Smooth muscle cell (in vitro differentiated cells): ENCODE data around the gene ITGB5. TPM values are rescaled to one million over a fixed set of nuclear protein-coding genes. Genes with fewer than 3 reads are reported as not detected.

Experiments used
- DNase-seq: peaks from one replicate; lab custom pipeline; 2025; ENCODE audit not compliant: unreplicated experiment; lab: John Stamatoyannopoulos, UW
- H2AFZ ChIP-seq: fragments of 200-600 bp; sonication (generic); 2 replicates; pipeline ENCODE4 v1.6.0; 2016; ENCODE audit warnings: antibody characterized with exemption, low read depth, mild to moderate bottlenecking
- H3F3A ChIP-seq: fragments of 200-600 bp; sonication (generic); 2 replicates; pipeline ENCODE4 v1.6.0; 2017; ENCODE audit warnings: antibody characterized with exemption, low read depth
- H3K27ac ChIP-seq: fragments of 200-600 bp; sonication (generic); 2 replicates; pipeline ENCODE4 v1.5.1; 2016; ENCODE audit warnings: low read depth, mild to moderate bottlenecking
- H3K27me3 ChIP-seq: fragments of 200-600 bp; sonication (generic); 2 replicates; pipeline ENCODE4 v1.6.1; 2016; ENCODE audit warnings: low read depth, mild to moderate bottlenecking
- H3K36me3 ChIP-seq: fragments of 200-600 bp; sonication (generic); 2 replicates; pipeline ENCODE4 v1.5.1; 2016; ENCODE audit warnings: low read depth
- H3K4me1 ChIP-seq: fragments of 200-600 bp; sonication (generic); 2 replicates; pipeline ENCODE4 v1.5.1; 2016; ENCODE audit warnings: low read depth
- H3K4me2 ChIP-seq: fragments of 200-600 bp; sonication (generic); 2 replicates; pipeline ENCODE4 v1.6.0; 2016; ENCODE audit warnings: mild to moderate bottlenecking
- H3K4me3 ChIP-seq: fragments of 200-600 bp; sonication (generic); 2 replicates; pipeline ENCODE4 v1.5.1; 2016; ENCODE audit warnings: mild to moderate bottlenecking
- H3K79me2 ChIP-seq: fragments of 200-600 bp; sonication (generic); 2 replicates; pipeline ENCODE4 v1.6.0; 2016; ENCODE audit warnings: low read depth, mild to moderate bottlenecking
- H3K9ac ChIP-seq: fragments of 200-600 bp; sonication (generic); 2 replicates; pipeline ENCODE4 v1.6.0; 2016; ENCODE audit warnings: low read depth
- H3K9me3 ChIP-seq: fragments of 200-600 bp; sonication (generic); replicated peaks from 2 replicates; pipeline ENCODE4 v1.5.1; 2016; ENCODE audit warnings: low read depth
- H4K20me1 ChIP-seq: fragments of 200-600 bp; sonication (generic); 2 replicates; pipeline ENCODE4 v1.6.0; 2016; ENCODE audit warnings: low read depth
- CTCF ChIP-seq: fragments of 200-600 bp; sonication (generic); IDR thresholded peaks from 2 replicates; pipeline ENCODE4 v1.5.1; 2017; ENCODE audit warnings: borderline replicate concordance, mild to moderate bottlenecking, antibody characterized with exemption; ENCODE audit not compliant: insufficient read depth, poor library complexity, severe bottlenecking
- WGBS: methylation state at CpG from one replicate; pipeline ENCODE4 v1.1.7; 2016; ENCODE audit warnings: low lambda C conversion rate; 5-methylcytosine and 5-hydroxymethylcytosine counted together
- polyA plus RNA-seq: library from polyadenylated mRNA; unstranded; fragments of >200 nt; fragmentation: Nextera tagmentation; extraction: Ambion mirVana; gene quantifications from 2 replicates; pipeline ENCODE4 v1.2.1, GENCODE V29; 2016
- total RNA-seq: library from RNA; depleted of rRNA; stranded (reverse); fragments of >200 nt; gene quantifications from 2 replicates; pipeline ENCODE4 v1.2.3, GENCODE V29; 2014

Gene ITGB5
- total and polyA plus RNA-seq, 2 experiments from 2014 or later = 343 to 403 TPM

- peaks cover 43% of the 10 kb centered on the region for H3K79me2 ChIP-seq
- no peak for TF ChIP-seq CTCF
- H3K27ac ChIP-seq = peak overlapping the region; percentile 91
- no peaks in the 10 kb centered on the region for H3K27me3 ChIP-seq
- H3K4me3 ChIP-seq = no peak overlapping the region
- peak overlapping the region; percentile 1 for H3K9ac ChIP-seq
- H3K36me3 ChIP-seq = peaks cover 12% of the 10 kb centered on the region
- H3K4me1 ChIP-seq = peaks cover 26% of the 10 kb centered on the region
- no peaks in the 10 kb centered on the region for H4K20me1 ChIP-seq
- no peak for DNase-seq
- H3F3A ChIP-seq = peaks cover 30% of the 10 kb centered on the region
- H2AFZ ChIP-seq = no peak overlapping the region
- H3K4me2 ChIP-seq = peak overlapping the region; percentile 46
- WGBS = 85% methylated on average over 2 of the region's 2 CpGs
- H3K9me3 ChIP-seq = no peaks in the 10 kb centered on the region
Observed at GRCh38 chr3:124856677-124857076, 30.5 kb downstream of the ITGB5 start.

- Histone ChIP-seq H3K79me2 (peaks cover 41% of the 10 kb centered on the region), H3K4me1 (peaks cover 23% of the 10 kb centered on the region), H3K27me3 (no peaks in the 10 kb centered on the region), H3K36me3 (peaks cover 12% of the 10 kb centered on the region), H3K4me2 (peak overlapping the region; percentile 46), H3K4me3 (no peak overlapping the region), H3K27ac (peak overlapping the region; percentile 94), H3K9ac (peak overlapping the region; percentile 8), H3K9me3 (no peaks in the 10 kb centered on the region), H2AFZ (no peak overlapping the region), H4K20me1 (no peaks in the 10 kb centered on the region), H3F3A (peaks cover 26% of the 10 kb centered on the region)
- no peak for DNase-seq
- WGBS = 11% methylated on average over 1 of the region's 1 CpG
- no peak for TF ChIP-seq CTCF
Observed at GRCh38 chr3:124854009-124854408, 33.2 kb downstream of the ITGB5 start.

GRCh38 chr3:124853446-124853845 lies 33.7 kb downstream of the ITGB5 start:
- peaks cover 41% of the 10 kb centered on the region for H3K79me2 ChIP-seq
- peak overlapping the region; percentile 46 for H3K4me2 ChIP-seq
- H3K9me3 ChIP-seq = no peaks in the 10 kb centered on the region
- peaks cover 26% of the 10 kb centered on the region for H3F3A ChIP-seq
- H2AFZ ChIP-seq = no peak overlapping the region
- peak overlapping the region; percentile 94 for H3K27ac ChIP-seq
- H3K9ac ChIP-seq = peak overlapping the region; percentile 8
- no peaks in the 10 kb centered on the region for H3K27me3 ChIP-seq
- no peaks in the 10 kb centered on the region for H4K20me1 ChIP-seq
- H3K4me1 ChIP-seq = peaks cover 18% of the 10 kb centered on the region
- peaks cover 12% of the 10 kb centered on the region for H3K36me3 ChIP-seq
- no peak overlapping the region for H3K4me3 ChIP-seq
- WGBS = 70% methylated on average over 3 of the region's 3 CpGs
- DNase-seq = no peak
- TF ChIP-seq CTCF = no peak

- no peaks in the 10 kb centered on the region for H4K20me1 ChIP-seq
- H3K9ac ChIP-seq = no peak overlapping the region
- H3K27me3 ChIP-seq = no peaks in the 10 kb centered on the region
- no peak overlapping the region for H2AFZ ChIP-seq
- H3K4me1 ChIP-seq = peaks cover 13% of the 10 kb centered on the region
- H3K4me2 ChIP-seq = peak overlapping the region; percentile 80
- H3K36me3 ChIP-seq = peaks cover 12% of the 10 kb centered on the region
- no peak for TF ChIP-seq CTCF
- peak overlapping the region; percentile 94 for H3K27ac ChIP-seq
- DNase-seq = no peak
- WGBS = 84% methylated on average over 12 of the region's 12 CpGs
- no peaks in the 10 kb centered on the region for H3K9me3 ChIP-seq
- peaks cover 24% of the 10 kb centered on the region for H3F3A ChIP-seq
- no peak overlapping the region for H3K4me3 ChIP-seq
- peaks cover 35% of the 10 kb centered on the region for H3K79me2 ChIP-seq
Observed at GRCh38 chr3:124851905-124852304, 35.3 kb downstream of the ITGB5 start.
